CD14-positive monocyte (primary cell): ENCODE data around the gene RBFOX2. TPM values are rescaled to one million over a fixed set of nuclear protein-coding genes. Genes with fewer than 3 reads are reported as not detected.

Source experiments
- DNase-seq, 3 donors: peaks; one replicate each; pipeline ENCODE4 v3.0.0-alpha.2; 2011 to 2022
- H2AFZ ChIP-seq: 2 replicates; pipeline ENCODE4 v1.6.0; 2012; ENCODE audit warnings: mild to moderate bottlenecking, low read depth, low read length, inconsistent platforms; ENCODE audit not compliant: insufficient read depth, poor library complexity, severe bottlenecking
- H3K27ac ChIP-seq, 2 donors: 1 replicate in 1 of 2; 2 replicates in 1 of 2; pipeline ENCODE4 v1.5.1; 2012 to 2013; ENCODE audit warnings: low read length in 2 of 2, control low read depth in 1 of 2, inconsistent platforms in 1 of 2, low read depth in 1 of 2, mild to moderate bottlenecking in 1 of 2
- H3K27me3 ChIP-seq, 2 donors: one replicate each; pipeline versions ENCODE4 v1.6.0 to v1.6.1; 2011 to 2013; ENCODE audit warnings: low read length in 2 of 2; ENCODE audit not compliant: control insufficient read depth in 2 of 2, insufficient read depth in 2 of 2
- H3K36me3 ChIP-seq, 2 donors: replicated peaks in 1 of 2; 1 replicate in 1 of 2; 2 replicates in 1 of 2; pipeline versions ENCODE4 v1.5.1 to v1.6.1; 2012 to 2013; ENCODE audit warnings: low read length in 2 of 2, control low read depth in 1 of 2, inconsistent platforms in 1 of 2, mild to moderate bottlenecking in 1 of 2; ENCODE audit not compliant: insufficient read depth in 2 of 2, control insufficient read depth in 1 of 2
- H3K4me1 ChIP-seq, 2 donors: 1 replicate in 1 of 2; 2 replicates in 1 of 2; pipeline versions ENCODE4 v1.5.1 to v1.6.1; 2012 to 2013; ENCODE audit warnings: low read length in 2 of 2, control low read depth in 1 of 2, inconsistent platforms in 1 of 2, mild to moderate bottlenecking in 1 of 2, moderate library complexity in 1 of 2; ENCODE audit not compliant: insufficient read depth in 2 of 2, control insufficient read depth in 1 of 2
- H3K4me2 ChIP-seq: replicated peaks from 2 replicates; pipeline ENCODE3; 2012; ENCODE audit warnings: low read length, moderate library complexity, mild to moderate bottlenecking; ENCODE audit not compliant: poor library complexity, severe bottlenecking; ENCODE audit errors: extremely low read depth
- H3K4me3 ChIP-seq, 3 experiments: fragments of 200-600 bp in 1 of 3; sonication (generic) in 1 of 3; replicated peaks in 1 of 3; 1 replicate in 2 of 3; 2 replicates in 1 of 3; pipeline ENCODE4 v1.5.1; 2011 to 2013; ENCODE audit warnings: low read length in 3 of 3, mild to moderate bottlenecking in 3 of 3, control low read depth in 2 of 3, low read depth in 2 of 3, inconsistent platforms in 1 of 3, moderate library complexity in 1 of 3
- H3K79me2 ChIP-seq: 2 replicates; pipeline ENCODE4 v1.6.0; 2012; ENCODE audit warnings: mild to moderate bottlenecking, control low read depth, inconsistent platforms, low read length, moderate library complexity; ENCODE audit not compliant: insufficient read depth
- H3K9ac ChIP-seq: 2 replicates; pipeline ENCODE4 v1.6.0; 2017; ENCODE audit warnings: low read length, mild to moderate bottlenecking; ENCODE audit not compliant: insufficient read depth, poor library complexity, severe bottlenecking
- H3K9me3 ChIP-seq, 2 donors: replicated peaks in 1 of 2; 1 replicate in 1 of 2; 2 replicates in 1 of 2; pipeline versions ENCODE4 v1.5.1 to v1.6.1; 2012 to 2013; ENCODE audit warnings: low read length in 2 of 2, control low read depth in 1 of 2; ENCODE audit not compliant: control insufficient read depth in 1 of 2, insufficient read depth in 1 of 2
- H4K20me1 ChIP-seq: 2 replicates; pipeline ENCODE4 v1.6.0; 2012; ENCODE audit warnings: mild to moderate bottlenecking, low read length, control low read depth, moderate library complexity; ENCODE audit not compliant: insufficient read depth
- H3K27ac Mint-ChIP-seq, 7 donors: one replicate each; pipeline ENCODE4 v1.8.0; 2020; ENCODE audit warnings: mild to moderate bottlenecking in 7 of 7, mixed read lengths in 7 of 7, moderate library complexity in 6 of 7, inconsistent platforms in 2 of 7
- H3K27me3 Mint-ChIP-seq, 3 donors: one replicate each; pipeline ENCODE4 v1.8.0; 2021 to 2022; ENCODE audit warnings: low read depth in 3 of 3, mild to moderate bottlenecking in 3 of 3, mixed read lengths in 3 of 3, moderate library complexity in 3 of 3, inconsistent platforms in 1 of 3
- H3K36me3 Mint-ChIP-seq, 2 donors: one replicate each; pipeline ENCODE4 v1.8.0; 2020; ENCODE audit warnings: mixed read lengths in 2 of 2, inconsistent platforms in 1 of 2, mild to moderate bottlenecking in 1 of 2
- H3K4me1 Mint-ChIP-seq: one replicate; pipeline ENCODE4 v1.8.0; 2020; ENCODE audit warnings: mild to moderate bottlenecking, mixed read lengths
- H3K4me3 Mint-ChIP-seq, 2 donors: one replicate each; pipeline ENCODE4 v1.8.0; 2020; ENCODE audit warnings: mild to moderate bottlenecking in 2 of 2, mixed read lengths in 2 of 2, moderate library complexity in 1 of 2
- H3K9me3 Mint-ChIP-seq, 7 donors: one replicate each; pipeline ENCODE4 v1.8.0; 2020 to 2022; ENCODE audit warnings: mixed read lengths in 7 of 7, mild to moderate bottlenecking in 6 of 7, moderate library complexity in 6 of 7, inconsistent platforms in 2 of 7
- CTCF ChIP-seq: fragments of 200-600 bp; IDR thresholded peaks from one replicate; pipeline ENCODE4 v1.8.0; 2022; ENCODE audit warnings: antibody characterized with exemption, mild to moderate bottlenecking
- WGBS: methylation state at CpG from one replicate; pipeline ENCODE4 v1.1.5; 2013; ENCODE audit warnings: missing lambda C conversion rate; ENCODE audit not compliant: insufficient coverage; 5-methylcytosine and 5-hydroxymethylcytosine counted together
- intact Hi-C, 2 donors: fragments of 100-400 bp; cut with micrococcal nuclease; formaldehyde crosslinking; loops; one replicate each; pipeline versions ENCODE4 v1.15.0 to v1.15.1; 2023
- polyA plus RNA-seq, 3 donors: library from polyadenylated mRNA; depleted of rRNA in 1 of 3; unstranded in 2 of 3; stranded (reverse) in 1 of 3; fragments of 300-500 nt in 2 of 3; fragments of >200 nt in 1 of 3; fragmentation: Illumina TruSeq in 2 of 3; gene quantifications; 1 replicate in 2 of 3; 2 replicates in 1 of 3; pipeline ENCODE4 v1.2.3, GENCODE V29; 2012 to 2021

RBFOX2 gene
- polyA plus RNA-seq, 3 donors: not detected

- Mint-ChIP-seq H3K4me1 (peaks cover 39% of the 10 kb centered on the region), H3K9me3 (no peaks in the 10 kb centered on the region), H3K4me3 (peak overlapping the region in 1 of 2 donors; percentile 68), H3K27ac (peak overlapping the region in 1 of 7 donors; percentile 33), H3K27me3 (peaks cover 9 to 18% (median 10%) of the 10 kb centered on the region in 3 donors), H3K36me3 (no peaks in the 10 kb centered on the region)
- 0% methylated on average over 1 of the region's 5 CpGs for WGBS
- H3K4me3 ChIP-seq: peak overlapping the region in 1 of 3 experiments; percentile 9
- no peak overlapping the region for H2AFZ ChIP-seq
- H3K36me3 ChIP-seq: no peaks in the 10 kb centered on the region
- H3K27me3 ChIP-seq: peaks cover 0 to 8% of the 10 kb centered on the region in 2 donors
- H3K9ac ChIP-seq: no peak overlapping the region
- TF ChIP-seq CTCF: no peak
- no peak for DNase-seq
- intact Hi-C loops: no loop called here
- H3K27ac ChIP-seq: no peak overlapping the region
- H3K9me3 ChIP-seq: no peaks in the 10 kb centered on the region
- no peaks in the 10 kb centered on the region for H4K20me1 ChIP-seq
- peaks cover 12 to 24% of the 10 kb centered on the region in 2 donors for H3K4me1 ChIP-seq
- H3K79me2 ChIP-seq: no peaks in the 10 kb centered on the region
- peak overlapping the region; percentile 37 for H3K4me2 ChIP-seq
These were observed 188.8 kb downstream of the RBFOX2 start for GRCh38 chr22:35839841-35840301.

GRCh38 chr22:35838855-35839576 is 189.6 kb downstream of the RBFOX2 start:
- Mint-ChIP-seq H3K4me1 (peaks cover 42% of the 10 kb centered on the region), H3K9me3 (no peaks in the 10 kb centered on the region), H3K27me3 (peaks cover 9 to 18% (median 12%) of the 10 kb centered on the region in 3 donors), H3K36me3 (no peaks in the 10 kb centered on the region), H3K4me3 (peak overlapping the region in 1 of 2 donors; percentile 37), H3K27ac (no peak overlapping the region)
- H3K27ac ChIP-seq: no peak overlapping the region
- H3K9ac ChIP-seq: no peak overlapping the region
- no peak for TF ChIP-seq CTCF
- H3K4me1 ChIP-seq: peaks cover 12 to 24% of the 10 kb centered on the region in 2 donors
- H3K79me2 ChIP-seq: no peaks in the 10 kb centered on the region
- no peak overlapping the region for H3K4me3 ChIP-seq
- H4K20me1 ChIP-seq: no peaks in the 10 kb centered on the region
- H3K9me3 ChIP-seq: no peaks in the 10 kb centered on the region
- DNase-seq: no peak
- H3K27me3 ChIP-seq: peaks cover 0 to 8% of the 10 kb centered on the region in 2 donors
- H3K4me2 ChIP-seq: peak overlapping the region; percentile 22
- no peaks in the 10 kb centered on the region for H3K36me3 ChIP-seq
- intact Hi-C loops: no loop called here
- WGBS: no CpG with 5 or more reads among the region's 4 CpGs
- no peak overlapping the region for H2AFZ ChIP-seq
